T-cell (primary cell): Measurements from ENCODE around the gene LRRC8A. TPM values are rescaled to one million over a fixed set of nuclear protein-coding genes. Genes with fewer than 3 reads are reported as not detected.
A peak's percentile ranks its signal among the peaks of the same experiment; 100 is the strongest.

Experiments
- ATAC-seq, 4 experiments: fragments of 200-7000 bp in 3 of 4; fragments of 150-1000 bp in 1 of 4; cut with Tn5 transposase; replicated peaks in 1 of 4; 1 replicate in 3 of 4; 2 replicates in 1 of 4; pipeline ENCODE4 v1.10.0; 2021; ENCODE audit warnings: moderate library complexity in 3 of 4, mild to moderate bottlenecking in 2 of 4, moderate number of reproducible peaks in 1 of 4
- CTCF ChIA-PET, 2 donors: fragments of 300-600 bp; sonication (Branson Sonifier 250); formaldehyde crosslinking; loops; one replicate each; lab custom pipeline; 2022; ENCODE audit warnings: antibody characterized with exemption in 2 of 2; lab: Charles Lee
- POLR2A ChIA-PET, 2 donors: fragments of 300-600 bp; sonication (Branson Sonifier 250); formaldehyde crosslinking; loops; one replicate each; lab custom pipeline; 2022; ENCODE audit warnings: antibody characterized with exemption in 2 of 2; lab: Charles Lee
- DNase-seq, 35 experiments: peaks; one replicate each; pipeline versions ENCODE4 v3.0.0 to v3.0.0-alpha.2; 2013 to 2023
- H3K27ac ChIP-seq: one replicate; pipeline ENCODE4 v1.5.1; 2013; ENCODE audit warnings: low read length
- H3K27me3 ChIP-seq, 2 experiments: replicated peaks in 1 of 2; 1 replicate in 1 of 2; 2 replicates in 1 of 2; pipeline versions ENCODE4 v1.6.1 to v1.7.0; 2013; ENCODE audit warnings: low read length in 1 of 2, mixed read lengths in 1 of 2; ENCODE audit not compliant: control insufficient read depth in 2 of 2, insufficient read depth in 2 of 2; ENCODE audit errors: extremely low read depth in 1 of 2
- H3K36me3 ChIP-seq, 2 donors: 1 replicate in 1 of 2; 2 replicates in 1 of 2; pipeline versions ENCODE4 v1.6.1 to v1.7.0; 2013; ENCODE audit warnings: low read length in 1 of 2; ENCODE audit not compliant: control insufficient read depth in 2 of 2, insufficient read depth in 1 of 2; ENCODE audit errors: extremely low read depth in 1 of 2
- H3K4me1 ChIP-seq, 2 experiments: 1 replicate in 1 of 2; 2 replicates in 1 of 2; pipeline versions ENCODE4 v1.6.1 to v1.7.0; 2013; ENCODE audit warnings: low read length in 2 of 2, mixed read lengths in 1 of 2; ENCODE audit not compliant: insufficient read depth in 2 of 2, control insufficient read depth in 1 of 2; ENCODE audit errors: extremely low read depth in 1 of 2
- H3K4me3 ChIP-seq, 2 donors: 1 replicate in 1 of 2; 2 replicates in 1 of 2; pipeline versions ENCODE4 v1.5.1 to v1.7.0; 2013; ENCODE audit warnings: mild to moderate bottlenecking in 2 of 2, low read length in 1 of 2, moderate library complexity in 1 of 2; ENCODE audit not compliant: control insufficient read depth in 1 of 2; ENCODE audit errors: extremely low read depth in 1 of 2
- H3K9me3 ChIP-seq: 2 replicates; pipeline ENCODE4 v1.7.0; 2013
- H3K27ac Mint-ChIP-seq, 2 donors: one replicate each; pipeline ENCODE4 v1.8.0; 2020 to 2021; ENCODE audit warnings: mild to moderate bottlenecking in 2 of 2, mixed read lengths in 2 of 2
- H3K27me3 Mint-ChIP-seq, 2 donors: one replicate each; pipeline ENCODE4 v1.8.0; 2021 to 2022; ENCODE audit warnings: mixed read lengths in 2 of 2
- H3K36me3 Mint-ChIP-seq: one replicate; pipeline ENCODE4 v1.8.0; 2021; ENCODE audit warnings: mixed read lengths
- H3K4me1 Mint-ChIP-seq, 3 donors: one replicate each; pipeline ENCODE4 v1.8.0; 2020 to 2022; ENCODE audit warnings: mixed read lengths in 3 of 3, mild to moderate bottlenecking in 1 of 3
- H3K4me3 Mint-ChIP-seq, 3 donors: one replicate each; pipeline ENCODE4 v1.8.0; 2020 to 2022; ENCODE audit warnings: mild to moderate bottlenecking in 3 of 3, mixed read lengths in 3 of 3, moderate library complexity in 3 of 3
- H3K9me3 Mint-ChIP-seq, 3 donors: one replicate each; pipeline ENCODE4 v1.8.0; 2020 to 2022; ENCODE audit warnings: mixed read lengths in 3 of 3
- WGBS: methylation state at CpG from one replicate; pipeline ENCODE4 v1.1.5; 2013; ENCODE audit warnings: missing lambda C conversion rate; ENCODE audit not compliant: insufficient coverage; 5-methylcytosine and 5-hydroxymethylcytosine counted together
- total RNA-seq, 35 experiments: library from RNA in 6 of 35; stranded (reverse) in 6 of 35; fragments of 120-200 nt in 1 of 35; gene quantifications; one replicate each; pipeline versions ENCODE4 v1.2.1 to v1.2.4 and lab custom pipeline; 2013 to 2026

LRRC8A gene
- total RNA-seq, 5 donors from 2014 or later (not counting 1 experiment from before 2014, with no cell fraction given) = 30.7 to 34.3 (median 33.9) TPM

DNA sequence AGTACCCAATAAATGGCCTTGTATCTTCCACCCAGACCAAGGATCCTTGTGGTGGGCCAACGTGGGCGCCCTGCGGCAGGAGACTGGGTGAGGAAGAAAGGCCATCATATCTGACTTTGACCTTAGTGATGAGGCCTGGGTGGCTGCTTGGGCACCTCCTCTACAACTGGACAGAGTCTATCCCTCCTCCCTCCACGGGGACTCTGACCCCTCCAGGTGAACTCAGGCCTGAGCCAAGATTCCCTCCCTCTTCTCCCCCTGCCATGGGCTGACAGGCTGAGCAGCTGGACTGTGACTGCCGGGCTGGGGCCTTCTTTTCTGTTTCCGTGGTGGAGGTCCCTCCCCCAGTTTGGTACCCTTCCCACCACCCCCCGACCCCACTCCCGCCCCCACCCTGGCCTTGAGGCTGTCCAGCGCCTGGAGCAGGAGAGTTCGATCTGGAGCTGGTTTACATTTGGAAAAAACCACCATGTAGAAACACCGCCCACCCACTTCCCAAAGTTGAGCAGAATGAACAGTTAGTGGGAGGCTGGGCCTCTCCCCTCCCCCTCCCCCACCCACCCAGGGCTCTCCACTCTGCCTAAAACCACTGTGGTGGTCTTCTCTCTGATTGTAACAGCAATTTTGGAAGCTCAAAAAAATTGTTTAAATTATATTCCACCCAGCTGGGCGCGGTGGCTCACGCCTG lies 37.6 kb downstream of the LRRC8A start:
- ChIA-PET CTCF (no interaction called here), POLR2A (no interaction called here)
- WGBS = 80% methylated on average over 1 of the region's 14 CpGs
- peaks cover 26 to 42% of the 10 kb centered on the region in 2 donors for H3K36me3 ChIP-seq
- Mint-ChIP-seq H3K4me1 (peaks cover 0 to 15% (median 12%) of the 10 kb centered on the region in 3 donors), H3K9me3 (no peaks in the 10 kb centered on the region), H3K36me3 (peaks cover 22% of the 10 kb centered on the region), H3K27me3 (no peaks in the 10 kb centered on the region), H3K4me3 (no peak overlapping the region), H3K27ac (peak overlapping the region in 1 of 2 donors; percentile 25)
- H3K9me3 ChIP-seq = no peaks in the 10 kb centered on the region
- H3K4me3 ChIP-seq = no peak overlapping the region
- no peak for ATAC-seq
- peaks cover 2 to 18% of the 10 kb centered on the region in 2 experiments for H3K4me1 ChIP-seq
- H3K27me3 ChIP-seq = peaks cover 0 to 7% of the 10 kb centered on the region in 2 experiments
- no peak overlapping the region for H3K27ac ChIP-seq
- DNase-seq = no peak

DNA sequence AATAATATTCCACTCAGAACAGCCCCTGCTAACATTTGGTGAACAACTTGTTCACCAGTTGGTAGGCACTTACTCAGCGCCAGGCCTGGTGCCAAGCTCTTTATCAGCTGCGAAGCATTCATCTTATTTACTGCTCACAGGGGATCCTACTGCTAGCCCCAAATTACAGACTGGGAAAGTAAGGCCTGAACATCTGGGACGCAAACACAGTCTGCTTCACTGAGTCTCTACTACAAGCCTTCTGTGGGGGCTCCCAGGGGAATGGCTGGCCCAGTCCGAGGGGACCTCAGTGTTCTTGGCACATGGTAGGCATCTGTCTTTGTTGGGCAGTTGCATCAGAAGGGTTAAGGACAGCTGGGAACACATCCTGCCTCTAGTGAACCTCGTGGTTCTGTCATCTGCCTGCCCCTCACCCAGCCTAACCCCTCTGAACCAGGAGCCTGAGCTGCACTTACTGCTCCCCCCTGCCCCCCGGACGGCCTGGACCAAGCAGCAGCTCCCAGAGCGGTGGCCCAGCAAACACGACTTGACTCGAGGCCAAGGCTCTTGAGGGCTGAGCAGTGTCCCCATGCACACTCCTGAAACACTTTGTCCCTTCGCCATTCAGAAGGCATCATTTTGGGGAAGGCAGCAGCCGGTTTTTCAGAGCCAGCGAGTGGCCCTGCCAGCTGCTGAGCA lies 38.6 kb downstream of the LRRC8A start, which contains the start of gene PHYHD1:
Gene PHYHD1, plus strand, starts transcription at position 602 of the 678 bp plus-strand sequence. CDS start 1,342 bp downstream, outside the sequence.
- Histone ChIP-seq H3K9me3 (no peaks in the 10 kb centered on the region), H3K27ac (no peak within 1 kb of the TSS), H3K36me3 (peaks cover 18 to 36% of the 10 kb centered on the region in 2 donors), H3K27me3 (peaks cover 0 to 9% of the 10 kb centered on the region in 2 experiments), H3K4me3 (no peak within 1 kb of the TSS), H3K4me1 (peaks cover 2 to 15% of the 10 kb centered on the region in 2 experiments)
- CTCF ChIA-PET = interaction anchor here in 1 of 2 donors (0.5 kb wide), 1 partner anchor 214 kb away, joined by 5 read pairs; no protein-coding TSS in a partner anchor
- Mint-ChIP-seq H3K36me3 (peaks cover 22% of the 10 kb centered on the region), H3K4me1 (peaks cover 0 to 15% (median 7%) of the 10 kb centered on the region in 3 donors), H3K27ac (peak within 1 kb of the TSS in 1 of 2 donors; percentile 19), H3K4me3 (peak within 1 kb of the TSS; percentile 24 to 44 (median 36)), H3K27me3 (no peaks in the 10 kb centered on the region), H3K9me3 (no peaks in the 10 kb centered on the region)
- 87% methylated on average over 13 of the region's 13 CpGs for WGBS
- POLR2A ChIA-PET = no interaction called here
- DNase-seq (no peak), ATAC-seq (no peak)

- H3K36me3 ChIP-seq = peaks cover 14 to 19% of the 10 kb centered on the region in 2 donors
- peak overlapping the region; percentile 12 to 15 for H3K4me3 ChIP-seq
- ATAC-seq (peak; percentile 55 to 67 (median 60)), DNase-seq (peak in 4 of 35 experiments; percentile 7 to 25 (median 19))
- no peaks in the 10 kb centered on the region for H3K9me3 ChIP-seq
- H3K36me3 Mint-ChIP-seq = peaks cover 14% of the 10 kb centered on the region
- peaks cover 6 to 19% of the 10 kb centered on the region in 2 experiments for H3K4me1 ChIP-seq
- ChIA-PET CTCF (interaction anchor here in 1 of 2 donors (0.7 kb wide), 1 partner anchor 43 kb away, joined by 6 read pairs; no protein-coding TSS in a partner anchor), POLR2A (interaction anchor here in 1 of 2 donors (0.6 to 0.7 kb wide), 2 partner anchors 89 to 1943 kb away, joined by 3 to 10 read pairs; no protein-coding TSS in a partner anchor)
- peak overlapping the region; percentile 12 for H3K27ac ChIP-seq
- H3K27me3 Mint-ChIP-seq = no peaks in the 10 kb centered on the region
- peak overlapping the region; percentile 24 to 44 (median 36) for H3K4me3 Mint-ChIP-seq
- H3K27ac Mint-ChIP-seq = no peak overlapping the region
- 56% methylated on average over 5 of the region's 32 CpGs for WGBS
- no peaks in the 10 kb centered on the region for H3K9me3 Mint-ChIP-seq
- H3K4me1 Mint-ChIP-seq = peaks cover 5 to 20% (median 11%) of the 10 kb centered on the region in 3 donors
- peaks cover 0 to 8% of the 10 kb centered on the region in 2 experiments for H3K27me3 ChIP-seq
Observed at GRCh38 chr9:128921881-128922763, 40.2 kb downstream of the LRRC8A start.

GRCh38 chr9:128923493-128923883 lies 41.6 kb downstream of the LRRC8A start:
- Mint-ChIP-seq H3K27ac (peak overlapping the region in 1 of 2 donors; percentile 5), H3K4me1 (peaks cover 17 to 28% (median 18%) of the 10 kb centered on the region in 3 donors), H3K9me3 (no peaks in the 10 kb centered on the region), H3K36me3 (peaks cover 5% of the 10 kb centered on the region), H3K27me3 (no peaks in the 10 kb centered on the region), H3K4me3 (peak overlapping the region in 1 of 3 donors; percentile 36)
- H3K4me1 ChIP-seq = peaks cover 9 to 30% of the 10 kb centered on the region in 2 experiments
- H3K27me3 ChIP-seq = peaks cover 0 to 8% of the 10 kb centered on the region in 2 experiments
- ChIA-PET CTCF (no interaction called here), POLR2A (interaction anchor here in 1 of 2 donors (0.7 kb wide), 1 partner anchor 98 kb away, joined by 6 read pairs; no protein-coding TSS in a partner anchor)
- 83% methylated on average over 2 of the region's 6 CpGs for WGBS
- DNase-seq (no peak), ATAC-seq (no peak)
- H3K27ac ChIP-seq = no peak overlapping the region
- no peak overlapping the region for H3K4me3 ChIP-seq
- H3K36me3 ChIP-seq = peaks cover 9 to 10% of the 10 kb centered on the region in 2 donors
- no peaks in the 10 kb centered on the region for H3K9me3 ChIP-seq

DNA sequence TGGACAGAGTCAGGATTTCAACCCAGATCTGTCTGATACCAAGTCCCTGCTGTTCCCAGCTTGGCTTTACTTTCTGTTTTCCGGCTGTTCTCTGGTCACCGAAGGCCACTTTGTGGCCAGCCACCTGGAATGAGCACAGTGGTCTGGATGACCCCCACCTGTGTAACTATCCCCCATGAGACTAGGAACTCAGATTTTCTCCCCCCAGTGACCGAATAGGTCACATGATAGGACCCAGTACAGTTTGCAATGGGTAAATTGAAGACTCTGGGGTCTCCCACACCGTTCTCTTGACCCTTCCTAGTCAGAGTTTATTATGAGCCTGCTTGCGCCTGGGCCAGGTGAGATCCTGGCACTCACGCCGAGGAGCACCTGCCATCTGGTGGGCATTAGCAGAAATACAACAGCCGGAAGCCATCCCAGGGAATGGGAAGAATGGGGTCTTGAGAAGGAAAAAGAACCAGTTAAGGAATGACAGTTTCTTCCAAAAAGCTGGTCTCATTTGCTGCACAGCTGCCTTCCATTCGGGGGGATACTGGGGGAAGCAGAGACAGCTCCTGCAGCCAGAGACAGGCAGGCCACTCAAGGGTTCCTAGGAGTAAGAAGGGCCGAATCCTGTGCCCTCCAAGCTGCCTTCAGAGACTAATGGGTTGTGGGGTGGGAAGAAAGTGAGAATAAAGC lies 45.9 kb downstream of the LRRC8A start:
- Histone ChIP-seq H3K4me3 (no peak overlapping the region), H3K9me3 (no peaks in the 10 kb centered on the region), H3K27ac (no peak overlapping the region), H3K27me3 (peaks cover 0 to 3% of the 10 kb centered on the region in 2 experiments), H3K36me3 (no peaks in the 10 kb centered on the region), H3K4me1 (peaks cover 7 to 15% of the 10 kb centered on the region in 2 experiments)
- ATAC-seq (peak; percentile 78 to 86 (median 84)), DNase-seq (peak in 28 of 35 experiments; percentile 11 to 74 (median 41))
- peaks cover 12 to 18% (median 17%) of the 10 kb centered on the region in 3 donors for H3K4me1 Mint-ChIP-seq
- no peaks in the 10 kb centered on the region for H3K27me3 Mint-ChIP-seq
- ChIA-PET CTCF (interaction anchor here (0.6 to 2.2 kb wide), 7 partner anchors 57 to 633 kb away, joined by 3 to 18 read pairs (median 3); partner anchors contain the start of gene ENDOG (in 1 of the 2)), POLR2A (interaction anchor here (0.5 to 0.6 kb wide), 3 partner anchors 46 to 383 kb away, joined by 3 read pairs; partner anchors contain the start of genes KYAT1 (in 1 of the 2) and LRRC8A (in 1 of the 2))
- WGBS = 28% methylated on average over 8 of the region's 10 CpGs
- H3K27ac Mint-ChIP-seq = peak overlapping the region in 1 of 2 donors; percentile 26
- no peaks in the 10 kb centered on the region for H3K36me3 Mint-ChIP-seq
- H3K9me3 Mint-ChIP-seq = no peaks in the 10 kb centered on the region
- H3K4me3 Mint-ChIP-seq = no peak overlapping the region
